DOHH2 (cell line): ENCODE data around the gene CEP70.

Experiments used
- H3F3A ChIP-seq: fragments of 200-600 bp; sonication (generic), shearing (Covaris generic); 2 replicates; pipeline ENCODE4 v1.6.0; 2016; ENCODE audit warnings: antibody characterized with exemption, mild to moderate bottlenecking; ENCODE audit not compliant: control insufficient read depth, insufficient read depth
- H3K27ac ChIP-seq: fragments of 200-600 bp; sonication (generic); 2 replicates; pipeline ENCODE4 v1.5.1; 2014; ENCODE audit warnings: low read depth, mild to moderate bottlenecking, low read length, moderate library complexity
- H3K27me3 ChIP-seq: fragments of 200-600 bp; sonication (generic); 2 replicates; pipeline ENCODE4 v1.6.1; 2014; ENCODE audit warnings: mild to moderate bottlenecking, low read length, mixed read lengths; ENCODE audit not compliant: control insufficient read depth
- H3K36me3 ChIP-seq: fragments of 200-600 bp; sonication (generic); 2 replicates; pipeline ENCODE4 v1.6.1; 2014; ENCODE audit warnings: mild to moderate bottlenecking, low read length, moderate library complexity, mixed read lengths; ENCODE audit not compliant: control insufficient read depth
- H3K4me1 ChIP-seq: fragments of 200-600 bp; sonication (generic); 2 replicates; pipeline ENCODE4 v1.6.1; 2014; ENCODE audit warnings: mild to moderate bottlenecking, low read length, mixed read lengths; ENCODE audit not compliant: control insufficient read depth
- H3K4me2 ChIP-seq: fragments of 200-600 bp; sonication (generic); 2 replicates; pipeline ENCODE4 v1.6.0; 2014; ENCODE audit warnings: mild to moderate bottlenecking, low read length, moderate library complexity
- H3K4me3 ChIP-seq: fragments of 200-600 bp; sonication (generic); 2 replicates; pipeline ENCODE4 v1.5.1; 2014; ENCODE audit warnings: mild to moderate bottlenecking, low read length, mixed read lengths
- H3K79me2 ChIP-seq: fragments of 200-600 bp; sonication (generic); 2 replicates; pipeline ENCODE4 v1.6.1; 2014; ENCODE audit warnings: mild to moderate bottlenecking, low read length, mixed read lengths; ENCODE audit not compliant: control insufficient read depth
- H3K9me2 ChIP-seq: fragments of 200-600 bp; sonication (generic); replicated peaks from 2 replicates; pipeline ENCODE4 v1.6.1; 2014; ENCODE audit warnings: mild to moderate bottlenecking, low read length, mixed read lengths; ENCODE audit not compliant: control insufficient read depth
- H3K9me3 ChIP-seq: fragments of 200-600 bp; sonication (generic); 2 replicates; pipeline ENCODE4 v1.6.1; 2014; ENCODE audit warnings: antibody characterized with exemption, low read length, mixed read lengths; ENCODE audit not compliant: control insufficient read depth, insufficient read depth
- H4K20me1 ChIP-seq: fragments of 200-600 bp; sonication (generic); 2 replicates; pipeline ENCODE4 v1.6.0; 2014; ENCODE audit warnings: low read depth, mild to moderate bottlenecking, antibody characterized with exemption, low read length, moderate library complexity; ENCODE audit not compliant: control insufficient read depth, insufficient read depth
- EZH2phosphoT487 ChIP-seq: fragments of 200-600 bp; sonication (generic); IDR thresholded peaks from 2 replicates; pipeline ENCODE4 v1.6.1; 2017; ENCODE audit warnings: borderline replicate concordance, mild to moderate bottlenecking, antibody characterized with exemption, low read length, moderate library complexity, mixed read lengths
- TF ChIP-seq, protein P1 (sequence below): fragments of 200-600 bp; sonication (generic); IDR thresholded peaks from one replicate; pipeline ENCODE4 v1.5.1; 2014; ENCODE audit warnings: antibody characterized with exemption, mild to moderate bottlenecking, low read depth, low read length; ENCODE audit not compliant: poor library complexity, severe bottlenecking

The CEP70 gene

DNA sequence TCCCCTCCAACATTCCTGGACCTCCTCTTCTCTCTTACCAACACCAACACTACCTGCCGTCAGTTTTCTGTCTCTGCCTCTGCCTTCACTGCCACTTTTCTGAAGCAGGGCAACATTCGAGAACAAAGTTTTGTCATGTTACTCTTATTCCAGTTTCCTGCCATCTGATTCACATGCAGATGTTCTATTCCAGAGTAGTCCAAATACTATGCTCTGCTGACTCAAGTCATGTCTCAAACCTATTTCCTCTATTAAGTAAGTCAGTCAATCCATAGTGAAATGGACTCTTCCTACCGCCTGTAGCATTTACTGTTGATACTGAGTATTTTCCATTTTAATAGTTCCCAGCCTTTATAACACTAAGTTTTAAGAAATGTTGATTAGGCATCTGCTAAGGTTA lies 116.3 kb downstream of the CEP70 start:
- no peaks in the 10 kb centered on the region for H3K79me2 ChIP-seq
- H3K9me3 ChIP-seq = no peaks in the 10 kb centered on the region
- H3F3A ChIP-seq = no peaks in the 10 kb centered on the region
- H3K4me1 ChIP-seq = no peaks in the 10 kb centered on the region
- no peak for TF ChIP-seq EZH2phosphoT487
- TF ChIP-seq, protein P1, sequence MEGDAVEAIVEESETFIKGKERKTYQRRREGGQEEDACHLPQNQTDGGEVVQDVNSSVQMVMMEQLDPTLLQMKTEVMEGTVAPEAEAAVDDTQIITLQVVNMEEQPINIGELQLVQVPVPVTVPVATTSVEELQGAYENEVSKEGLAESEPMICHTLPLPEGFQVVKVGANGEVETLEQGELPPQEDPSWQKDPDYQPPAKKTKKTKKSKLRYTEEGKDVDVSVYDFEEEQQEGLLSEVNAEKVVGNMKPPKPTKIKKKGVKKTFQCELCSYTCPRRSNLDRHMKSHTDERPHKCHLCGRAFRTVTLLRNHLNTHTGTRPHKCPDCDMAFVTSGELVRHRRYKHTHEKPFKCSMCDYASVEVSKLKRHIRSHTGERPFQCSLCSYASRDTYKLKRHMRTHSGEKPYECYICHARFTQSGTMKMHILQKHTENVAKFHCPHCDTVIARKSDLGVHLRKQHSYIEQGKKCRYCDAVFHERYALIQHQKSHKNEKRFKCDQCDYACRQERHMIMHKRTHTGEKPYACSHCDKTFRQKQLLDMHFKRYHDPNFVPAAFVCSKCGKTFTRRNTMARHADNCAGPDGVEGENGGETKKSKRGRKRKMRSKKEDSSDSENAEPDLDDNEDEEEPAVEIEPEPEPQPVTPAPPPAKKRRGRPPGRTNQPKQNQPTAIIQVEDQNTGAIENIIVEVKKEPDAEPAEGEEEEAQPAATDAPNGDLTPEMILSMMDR = no peak
- no peaks in the 10 kb centered on the region for H3K9me2 ChIP-seq
- no peak overlapping the region for H3K4me2 ChIP-seq
- H3K4me3 ChIP-seq = no peak overlapping the region
- H3K36me3 ChIP-seq = no peaks in the 10 kb centered on the region
- H3K27me3 ChIP-seq = no peaks in the 10 kb centered on the region
- 0 out of 2 replicates have a peak, but pooled peaks cover 2% of the 10 kb centered on the region for H4K20me1 ChIP-seq
- H3K27ac ChIP-seq = no peak overlapping the region

DNA sequence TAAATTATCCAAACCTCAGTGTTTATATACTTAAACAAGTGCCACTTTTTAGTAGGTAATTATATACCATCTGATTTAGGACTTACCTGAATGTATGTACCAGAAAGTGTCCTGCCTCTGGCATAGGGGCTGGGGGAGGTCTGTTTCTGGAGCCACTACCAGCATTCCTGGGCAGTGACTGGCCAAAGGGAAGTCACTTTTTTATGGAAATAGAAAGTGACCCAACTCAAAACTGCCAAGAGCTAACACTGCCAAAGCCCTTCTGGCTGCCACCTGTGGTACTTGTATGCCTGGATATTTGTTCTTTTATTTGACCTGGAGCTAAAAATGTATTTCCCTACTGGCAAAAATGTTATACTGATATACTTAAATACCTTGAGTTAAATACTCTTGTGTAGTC lies 116.9 kb downstream of the CEP70 start:
- Histone ChIP-seq H3K27ac (no peak overlapping the region), H3K4me1 (no peaks in the 10 kb centered on the region), H3K79me2 (no peaks in the 10 kb centered on the region), H4K20me1 (0 out of 2 replicates have a peak, but pooled peaks cover 2% of the 10 kb centered on the region), H3K4me3 (no peak overlapping the region), H3K4me2 (no peak overlapping the region), H3K36me3 (no peaks in the 10 kb centered on the region), H3K27me3 (no peaks in the 10 kb centered on the region), H3K9me2 (no peaks in the 10 kb centered on the region), H3F3A (no peaks in the 10 kb centered on the region), H3K9me3 (no peaks in the 10 kb centered on the region)
- TF ChIP-seq, protein P1 = no peak

DNA sequence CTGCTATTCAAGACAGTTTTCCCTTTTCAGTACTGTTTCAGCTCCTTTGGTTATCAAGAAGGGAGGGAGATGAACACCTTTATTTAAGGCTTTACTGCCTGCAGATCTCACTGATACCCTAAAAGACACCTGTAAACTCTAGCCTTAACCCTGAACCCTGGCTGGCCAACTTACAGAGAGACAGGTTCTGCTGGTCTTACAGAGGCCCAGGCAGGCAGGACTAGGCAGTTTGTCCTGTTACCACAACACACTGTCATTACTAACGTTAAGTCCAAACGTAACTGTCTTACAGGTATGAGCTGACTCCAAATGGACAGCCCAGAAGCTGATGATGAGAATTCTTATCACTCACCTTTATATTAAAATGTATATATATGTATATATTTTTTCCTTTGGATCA lies 117.5 kb downstream of the CEP70 start:
- Histone ChIP-seq H3K36me3 (no peaks in the 10 kb centered on the region), H3K27me3 (no peaks in the 10 kb centered on the region), H3K79me2 (no peaks in the 10 kb centered on the region), H3K9me3 (no peaks in the 10 kb centered on the region), H4K20me1 (0 out of 2 replicates have a peak, but pooled peaks cover 2% of the 10 kb centered on the region), H3F3A (no peaks in the 10 kb centered on the region), H3K4me1 (no peaks in the 10 kb centered on the region), H3K9me2 (no peaks in the 10 kb centered on the region), H3K27ac (no peak overlapping the region), H3K4me2 (no peak overlapping the region), H3K4me3 (no peak overlapping the region)
- TF ChIP-seq, protein P1 = no peak
- TF ChIP-seq EZH2phosphoT487 = no peak

DNA sequence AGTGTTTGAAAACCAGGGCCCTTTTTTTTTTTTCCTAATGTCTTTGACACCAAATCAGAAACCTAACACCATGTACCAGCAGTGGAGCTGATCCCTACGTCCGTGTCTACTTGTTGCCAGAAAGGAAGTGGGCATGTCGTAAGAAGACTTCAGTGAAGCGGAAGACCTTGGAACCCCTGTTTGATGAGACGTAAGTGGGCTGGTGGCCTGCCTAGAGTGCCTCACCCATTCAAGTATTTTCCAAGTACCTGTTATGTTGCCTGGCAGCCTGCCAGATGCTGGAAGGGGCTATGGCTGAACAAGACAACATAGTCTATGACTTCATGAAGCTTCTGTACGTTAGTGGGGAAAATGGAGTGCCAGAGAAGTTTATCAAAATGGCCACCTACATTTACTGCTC lies 119.9 kb downstream of the CEP70 start:
- H3K4me2 ChIP-seq = no peak overlapping the region
- no peak overlapping the region for H3K27ac ChIP-seq
- no peaks in the 10 kb centered on the region for H3K4me1 ChIP-seq
- H3K9me2 ChIP-seq = no peaks in the 10 kb centered on the region
- no peaks in the 10 kb centered on the region for H3K27me3 ChIP-seq
- 0 out of 2 replicates have a peak, but pooled peaks cover 2% of the 10 kb centered on the region for H4K20me1 ChIP-seq
- TF ChIP-seq EZH2phosphoT487 = no peak
- TF ChIP-seq, protein P1 = no peak
- no peaks in the 10 kb centered on the region for H3K9me3 ChIP-seq
- no peak overlapping the region for H3K4me3 ChIP-seq
- no peaks in the 10 kb centered on the region for H3K36me3 ChIP-seq
- no peaks in the 10 kb centered on the region for H3K79me2 ChIP-seq
- no peaks in the 10 kb centered on the region for H3F3A ChIP-seq
